ENCODE results near the gene LRIG1. TPM values are rescaled to one million over a fixed set of nuclear protein-coding genes. Genes with fewer than 3 reads are reported as not detected.

The LRIG1 gene
- polyA plus RNA-seq, 3 donors from 2014 or later = 4.4 to 9.7 (median 4.7) TPM

GRCh38 chr3:66480666-66481065 lies 20.2 kb downstream of the LRIG1 start:
- peaks cover 59 to 70% of the 10 kb centered on the region in 2 donors for H3K4me1 Mint-ChIP-seq
- peak; percentile 33 to 40 (median 40) for DNase-seq
- peaks cover 0 to 5% (median 0%) of the 10 kb centered on the region in 3 donors for H3K36me3 Mint-ChIP-seq
- peak overlapping the region in 4 of 6 donors; percentile 36 to 55 (median 45) for H3K27ac Mint-ChIP-seq
- H3K9me3 Mint-ChIP-seq = no peaks in the 10 kb centered on the region
- H3K27me3 Mint-ChIP-seq (ENCODE audit: low read depth in 3 of 3) = peaks cover 4 to 16% (median 6%) of the 10 kb centered on the region in 3 donors
- peak overlapping the region; percentile 53 to 81 (median 70) for H3K4me3 Mint-ChIP-seq

- no peak for DNase-seq
- peaks cover 0 to 5% (median 0%) of the 10 kb centered on the region in 3 donors for H3K36me3 Mint-ChIP-seq
- H3K9me3 Mint-ChIP-seq = no peaks in the 10 kb centered on the region
- peaks cover 59 to 70% of the 10 kb centered on the region in 2 donors for H3K4me1 Mint-ChIP-seq
- no peak overlapping the region for H3K4me3 Mint-ChIP-seq
- H3K27me3 Mint-ChIP-seq (ENCODE audit: low read depth in 3 of 3) = peaks cover 4 to 16% (median 6%) of the 10 kb centered on the region in 3 donors
- H3K27ac Mint-ChIP-seq = no peak overlapping the region
These were observed 21.3 kb downstream of the LRIG1 start for GRCh38 chr3:66479532-66479947.

GRCh38 chr3:66478960-66479359 lies 21.9 kb downstream of the LRIG1 start:
- Mint-ChIP-seq H3K36me3 (peaks cover 0 to 5% (median 0%) of the 10 kb centered on the region in 3 donors), H3K4me1 (peaks cover 59 to 69% of the 10 kb centered on the region in 2 donors), H3K27ac (no peak overlapping the region), H3K4me3 (no peak overlapping the region), H3K9me3 (no peaks in the 10 kb centered on the region), H3K27me3 (ENCODE audit: low read depth in 3 of 3) (peaks cover 4 to 16% (median 6%) of the 10 kb centered on the region in 3 donors)
- no peak for DNase-seq

GRCh38 chr3:66477856-66478255 lies 23.0 kb downstream of the LRIG1 start:
- H3K9me3 Mint-ChIP-seq = no peaks in the 10 kb centered on the region
- H3K27me3 Mint-ChIP-seq (ENCODE audit: low read depth in 3 of 3) = peaks cover 4 to 16% (median 6%) of the 10 kb centered on the region in 3 donors
- no peak overlapping the region for H3K4me3 Mint-ChIP-seq
- H3K4me1 Mint-ChIP-seq = peaks cover 58 to 69% of the 10 kb centered on the region in 2 donors
- H3K27ac Mint-ChIP-seq = no peak overlapping the region
- DNase-seq = no peak
- peaks cover 0 to 5% (median 0%) of the 10 kb centered on the region in 3 donors for H3K36me3 Mint-ChIP-seq

- H3K9me3 Mint-ChIP-seq = no peaks in the 10 kb centered on the region
- H3K36me3 Mint-ChIP-seq = peaks cover 0 to 5% (median 4%) of the 10 kb centered on the region in 3 donors
- H3K4me1 Mint-ChIP-seq = peaks cover 60 to 68% of the 10 kb centered on the region in 2 donors
- H3K4me3 Mint-ChIP-seq = no peak overlapping the region
- no peak overlapping the region for H3K27ac Mint-ChIP-seq
- DNase-seq = no peak
- H3K27me3 Mint-ChIP-seq (ENCODE audit: low read depth in 3 of 3) = peaks cover 6 to 16% (median 9%) of the 10 kb centered on the region in 3 donors
These were observed 23.9 kb downstream of the LRIG1 start for GRCh38 chr3:66476852-66477381.

- Mint-ChIP-seq H3K9me3 (no peaks in the 10 kb centered on the region), H3K4me3 (no peak overlapping the region), H3K36me3 (peaks cover 0 to 5% (median 4%) of the 10 kb centered on the region in 3 donors), H3K27ac (no peak overlapping the region), H3K27me3 (ENCODE audit: low read depth in 3 of 3) (peaks cover 6 to 17% (median 11%) of the 10 kb centered on the region in 3 donors), H3K4me1 (peaks cover 46 to 54% of the 10 kb centered on the region in 2 donors)
- DNase-seq = no peak
These were observed 25.3 kb downstream of the LRIG1 start for GRCh38 chr3:66475386-66476020.

- Mint-ChIP-seq H3K36me3 (peaks cover 0 to 4% (median 0%) of the 10 kb centered on the region in 3 donors), H3K4me1 (peaks cover 29 to 35% of the 10 kb centered on the region in 2 donors), H3K4me3 (no peak overlapping the region), H3K27ac (no peak overlapping the region), H3K27me3 (ENCODE audit: low read depth in 3 of 3) (peaks cover 4 to 8% (median 8%) of the 10 kb centered on the region in 3 donors), H3K9me3 (no peaks in the 10 kb centered on the region)
- DNase-seq = no peak
These were observed 27.1 kb downstream of the LRIG1 start for GRCh38 chr3:66473692-66474091.

GRCh38 chr3:66473181-66473580 lies 27.6 kb downstream of the LRIG1 start:
- peaks cover 0 to 7% (median 3%) of the 10 kb centered on the region in 3 donors for H3K27me3 Mint-ChIP-seq (ENCODE audit: low read depth in 3 of 3)
- peaks cover 25 to 30% of the 10 kb centered on the region in 2 donors for H3K4me1 Mint-ChIP-seq
- peaks cover 0 to 4% (median 0%) of the 10 kb centered on the region in 3 donors for H3K36me3 Mint-ChIP-seq
- H3K27ac Mint-ChIP-seq = peak overlapping the region in 1 of 6 donors; percentile 42
- no peak for DNase-seq
- H3K9me3 Mint-ChIP-seq = no peaks in the 10 kb centered on the region
- H3K4me3 Mint-ChIP-seq = peak overlapping the region in 3 of 5 donors; percentile 9 to 60 (median 44)

GRCh38 chr3:66472313-66473134 lies 28.3 kb downstream of the LRIG1 start:
- peaks cover 0 to 7% (median 3%) of the 10 kb centered on the region in 3 donors for H3K27me3 Mint-ChIP-seq (ENCODE audit: low read depth in 3 of 3)
- H3K27ac Mint-ChIP-seq = peak overlapping the region in 2 of 6 donors; percentile 0 to 31
- H3K36me3 Mint-ChIP-seq = peaks cover 0 to 4% (median 0%) of the 10 kb centered on the region in 3 donors
- peaks cover 18 to 24% of the 10 kb centered on the region in 2 donors for H3K4me1 Mint-ChIP-seq
- peak overlapping the region in 2 of 5 donors; percentile 3 to 9 for H3K4me3 Mint-ChIP-seq
- H3K9me3 Mint-ChIP-seq = no peaks in the 10 kb centered on the region
- DNase-seq = no peak

GRCh38 chr3:66470956-66471686 lies 29.7 kb downstream of the LRIG1 start:
- no peak for DNase-seq
- Mint-ChIP-seq H3K9me3 (no peaks in the 10 kb centered on the region), H3K4me3 (no peak overlapping the region), H3K4me1 (peaks cover 13 to 19% of the 10 kb centered on the region in 2 donors), H3K27me3 (ENCODE audit: low read depth in 3 of 3) (peaks cover 2 to 7% (median 4%) of the 10 kb centered on the region in 3 donors), H3K27ac (no peak overlapping the region), H3K36me3 (peaks cover 0 to 4% (median 0%) of the 10 kb centered on the region in 3 donors)

GRCh38 chr3:66470285-66470684 lies 30.5 kb downstream of the LRIG1 start:
- H3K27ac Mint-ChIP-seq = no peak overlapping the region
- no peaks in the 10 kb centered on the region for H3K9me3 Mint-ChIP-seq
- H3K4me1 Mint-ChIP-seq = peaks cover 13 to 19% of the 10 kb centered on the region in 2 donors
- H3K4me3 Mint-ChIP-seq = no peak overlapping the region
- H3K27me3 Mint-ChIP-seq (ENCODE audit: low read depth in 3 of 3) = peaks cover 2 to 7% (median 4%) of the 10 kb centered on the region in 3 donors
- H3K36me3 Mint-ChIP-seq = peaks cover 0 to 4% (median 0%) of the 10 kb centered on the region in 3 donors
- no peak for DNase-seq

GRCh38 chr3:66469220-66469640 lies 31.6 kb downstream of the LRIG1 start:
- Mint-ChIP-seq H3K4me1 (peaks cover 13 to 19% of the 10 kb centered on the region in 2 donors), H3K36me3 (peaks cover 0 to 4% (median 0%) of the 10 kb centered on the region in 3 donors), H3K27ac (no peak overlapping the region), H3K27me3 (ENCODE audit: low read depth in 3 of 3) (peaks cover 2 to 7% (median 4%) of the 10 kb centered on the region in 3 donors), H3K9me3 (no peaks in the 10 kb centered on the region), H3K4me3 (no peak overlapping the region)
- DNase-seq = no peak
